NCI-H460 (cell line): ENCODE data around the gene LAMA2. TPM values are rescaled to one million over a fixed set of nuclear protein-coding genes. Genes with fewer than 3 reads are reported as not detected.
"Not testable (repeated sequence)": the region's sequence is repeated elsewhere in the genome, so short reads cannot be mapped to it uniquely, and the experiment has no call there.

ENCODE experiments used
- DNase-seq: peaks from one replicate; pipeline ENCODE4 v3.0.0-alpha.2; 2016; ENCODE audit warnings: low read depth; ENCODE audit errors: extremely low read depth
- total RNA-seq: library from RNA; depleted of rRNA; stranded (reverse); fragments of >200 nt; shearing (Covaris generic); gene quantifications from 2 replicates; pipeline ENCODE4 v1.2.3, GENCODE V29; 2014

The LAMA2 gene
- total RNA-seq, 1 experiment from 2014 or later, result 0.74 TPM

DNA sequence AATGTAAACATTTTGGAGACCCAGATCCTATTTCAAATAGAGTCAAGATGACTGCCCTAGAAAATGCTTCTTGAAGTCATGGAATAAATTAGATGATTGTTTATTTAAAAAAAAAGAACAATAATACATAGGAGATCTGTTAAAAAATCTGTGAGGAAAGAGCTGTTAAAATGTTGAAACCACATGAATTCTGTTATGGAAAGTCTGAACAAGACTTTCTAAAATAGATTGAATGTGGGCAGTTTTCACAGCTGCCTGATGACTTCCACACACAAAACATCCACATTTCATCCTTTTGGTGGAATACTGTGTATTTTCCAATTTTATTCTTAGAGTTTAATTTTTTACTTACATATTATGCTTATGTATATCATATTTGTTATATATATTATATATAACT is 186.1 kb downstream of the LAMA2 start:
- DNase-seq, result no peak

- no peak for DNase-seq
Observed at GRCh38 chr6:129073051-129073450, 190.1 kb downstream of the LAMA2 start.

- DNase-seq, result no peak
Observed at GRCh38 chr6:129073691-129074395, 190.9 kb downstream of the LAMA2 start.

GRCh38 chr6:129084406-129084805 is 201.5 kb downstream of the LAMA2 start:
- DNase-seq, result no peak

GRCh38 chr6:129088481-129088880 is 205.5 kb downstream of the LAMA2 start:
- DNase-seq, result not testable (repeated sequence)

- DNase-seq, result no peak
Observed at GRCh38 chr6:129089357-129089756, 206.4 kb downstream of the LAMA2 start.

GRCh38 chr6:129094147-129094546 is 211.2 kb downstream of the LAMA2 start:
- no peak for DNase-seq

DNA sequence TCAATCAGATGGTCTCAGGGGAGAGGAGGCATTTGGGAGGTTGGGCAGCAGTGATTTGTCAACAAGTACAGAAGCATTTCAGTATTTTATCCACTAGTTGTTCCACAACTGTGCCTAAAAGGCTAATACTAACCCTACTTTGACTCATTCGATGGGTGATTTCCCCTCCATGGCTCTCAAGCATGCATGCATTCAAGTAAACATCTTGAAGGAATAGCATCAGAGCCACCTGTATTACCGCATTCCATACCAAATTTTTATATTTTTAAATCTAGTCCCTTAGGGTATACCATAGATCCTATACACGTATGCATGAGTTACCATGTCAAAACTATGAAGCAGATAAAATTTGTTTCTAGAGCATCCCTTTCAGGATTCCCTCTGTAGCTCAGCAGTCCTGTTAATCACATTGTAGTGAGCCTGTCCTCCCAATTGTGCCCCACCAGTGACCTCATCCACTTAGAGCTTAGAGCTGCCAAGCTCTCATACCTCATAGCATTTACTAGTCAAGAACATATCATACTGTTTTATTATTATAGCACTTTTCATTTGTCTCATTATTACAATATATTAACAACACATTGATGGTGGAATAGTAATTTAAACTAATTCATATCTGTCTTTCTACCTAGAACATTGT is 213.8 kb downstream of the LAMA2 start:
- DNase-seq, result no peak

- no peak for DNase-seq
Observed at GRCh38 chr6:129098061-129098553, 215.2 kb downstream of the LAMA2 start.

DNA sequence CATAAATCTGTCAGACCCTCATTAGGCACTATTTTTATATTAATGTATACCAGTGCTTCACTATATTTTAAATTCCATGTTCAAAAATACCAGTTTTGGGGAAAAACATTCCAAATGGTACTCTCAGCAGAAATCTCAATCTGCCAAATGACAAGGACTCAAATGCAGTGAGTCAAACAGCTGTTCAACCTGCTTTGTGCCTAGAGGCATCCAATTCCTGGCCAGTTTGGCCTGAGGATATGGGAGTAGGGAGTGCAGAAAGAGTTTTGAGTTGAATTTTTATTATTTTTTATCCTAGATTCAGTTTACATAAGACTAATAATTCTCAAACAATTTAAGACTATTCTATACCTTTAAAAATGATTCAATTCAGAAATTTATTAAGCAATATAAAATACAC is 216.8 kb downstream of the LAMA2 start:
- no peak for DNase-seq

DNA sequence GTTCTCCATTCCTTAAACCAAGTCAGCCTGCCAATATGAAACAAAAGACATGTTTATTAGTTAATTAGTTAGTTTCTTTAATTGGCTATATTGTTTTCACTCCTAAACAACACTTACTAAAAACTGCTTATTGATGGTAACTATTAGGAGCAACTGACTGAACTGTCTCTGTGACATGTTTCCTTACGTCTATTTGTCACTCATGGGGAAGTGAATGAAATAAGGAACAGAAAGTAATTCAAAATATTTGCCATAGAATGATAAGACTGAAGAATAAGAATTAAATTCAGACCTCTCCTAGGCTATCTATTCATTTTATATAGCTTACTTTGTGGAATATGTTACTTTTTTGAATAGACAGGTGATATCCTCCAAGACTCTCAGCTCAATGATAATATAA is 217.2 kb downstream of the LAMA2 start:
- DNase-seq, result no peak

- DNase-seq, result no peak
Observed at GRCh38 chr6:129102741-129103140, 219.8 kb downstream of the LAMA2 start.

DNA sequence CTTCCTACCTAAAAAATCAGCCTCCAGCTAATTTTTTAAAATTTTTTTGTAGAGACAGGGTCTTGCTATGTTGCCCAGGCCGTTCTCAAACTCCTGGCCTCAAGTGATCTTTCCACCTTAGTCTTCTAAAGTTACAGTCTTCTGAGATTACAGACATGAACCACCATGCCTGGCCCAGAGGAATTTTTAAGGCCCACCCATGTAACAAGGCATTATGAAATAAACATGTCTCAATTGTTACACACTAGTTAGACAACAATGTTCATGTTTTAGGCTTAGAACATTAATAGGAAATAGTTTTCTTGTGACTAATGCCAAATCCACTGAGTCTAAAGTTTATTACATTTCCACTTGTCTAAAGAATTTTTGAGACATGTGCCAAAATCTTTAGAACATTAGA is 221.2 kb downstream of the LAMA2 start:
- no peak for DNase-seq

DNA sequence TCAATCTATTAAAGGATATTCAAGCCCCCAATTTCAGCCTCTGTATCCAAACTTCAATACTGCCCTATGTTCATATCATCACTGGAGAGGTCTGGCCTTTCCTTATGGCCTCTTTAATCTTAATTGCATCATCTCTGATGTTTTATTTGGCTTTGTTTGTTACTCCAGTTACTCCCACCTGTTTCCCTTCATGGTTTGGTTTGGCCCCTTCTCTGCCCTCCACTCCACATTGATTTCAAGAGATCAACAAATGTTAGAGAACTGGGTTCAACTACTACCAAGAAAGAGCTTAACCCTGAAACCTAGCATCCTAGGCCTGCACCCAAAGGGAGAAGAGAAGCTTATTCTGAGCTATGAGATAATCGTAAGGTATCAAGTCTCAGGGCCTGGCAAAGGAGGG is 221.6 kb downstream of the LAMA2 start:
- no peak for DNase-seq

- DNase-seq, result no peak
Observed at GRCh38 chr6:129105035-129105434, 222.1 kb downstream of the LAMA2 start.

DNA sequence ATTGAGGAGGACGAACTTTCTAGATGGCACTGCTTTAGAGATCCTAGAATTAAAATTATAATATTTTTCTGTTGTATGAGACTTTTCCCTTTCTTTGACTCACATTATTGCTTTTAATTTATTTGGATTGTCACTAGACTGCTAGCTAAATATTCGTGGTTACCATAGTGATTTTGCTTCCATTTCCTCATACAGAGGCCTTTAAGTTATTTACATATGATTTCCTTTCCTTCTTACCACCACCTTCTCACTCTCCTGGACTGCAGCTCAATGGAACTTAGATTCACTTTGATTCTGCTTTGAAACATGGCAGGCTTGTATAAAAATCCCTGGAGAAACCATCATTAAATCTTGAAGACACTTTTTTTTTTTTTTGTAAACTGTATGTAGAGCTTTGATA is 222.9 kb downstream of the LAMA2 start:
- no peak for DNase-seq

- no peak for DNase-seq
Observed at GRCh38 chr6:129108337-129108736, 225.4 kb downstream of the LAMA2 start.

DNA sequence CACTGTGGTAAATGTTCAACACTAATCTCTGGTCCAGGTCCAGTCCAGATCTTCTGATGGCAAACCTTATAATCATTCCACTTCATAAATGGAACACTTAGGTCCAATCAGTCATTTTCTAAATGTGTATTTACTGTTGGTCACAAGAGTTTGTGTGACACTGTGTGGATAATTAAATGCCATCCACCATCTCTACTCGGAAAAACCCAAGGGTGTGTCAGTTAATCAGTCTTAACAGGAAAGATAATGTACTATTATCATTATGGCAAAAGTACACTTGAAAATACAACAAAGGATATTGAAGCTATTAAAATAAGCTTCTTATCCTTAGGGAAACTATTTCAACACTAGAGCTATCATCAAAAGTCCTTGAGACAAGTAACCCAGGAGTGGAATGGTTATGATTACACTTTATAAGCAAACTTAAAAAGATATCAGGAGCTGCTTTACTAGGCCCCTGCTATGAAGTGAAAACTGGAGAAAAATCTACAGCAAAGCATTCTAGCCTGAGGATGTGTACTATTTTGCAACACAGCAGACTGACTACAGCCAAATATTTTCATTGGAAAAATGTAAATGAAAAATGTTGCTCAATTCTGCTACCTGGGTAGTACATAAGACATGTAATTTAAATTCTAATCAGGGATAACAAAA is 227.9 kb downstream of the LAMA2 start:
- no peak for DNase-seq

DNA sequence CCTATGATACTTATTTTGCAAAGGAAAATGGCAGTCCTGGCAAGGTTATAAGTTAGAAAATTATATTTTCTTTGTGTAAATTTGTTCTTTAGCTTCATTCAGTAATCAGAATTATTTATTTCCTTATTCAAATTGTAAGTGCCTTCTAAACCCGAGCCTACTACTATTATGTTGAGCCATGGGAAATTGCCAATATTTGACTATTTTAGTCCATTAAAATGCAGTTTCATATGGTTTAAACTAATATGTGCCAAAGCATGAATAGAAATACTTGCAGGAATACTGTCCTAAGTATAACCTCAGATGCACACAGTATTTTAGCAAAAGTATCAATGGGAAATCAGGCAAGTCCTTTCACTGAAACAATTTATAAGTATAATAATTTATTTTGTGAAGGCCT is 228.4 kb downstream of the LAMA2 start:
- DNase-seq, result no peak

- no peak for DNase-seq
Observed at GRCh38 chr6:129111853-129112252, 228.9 kb downstream of the LAMA2 start.

GRCh38 chr6:129112591-129112990 is 229.7 kb downstream of the LAMA2 start:
- DNase-seq, result no peak

DNA sequence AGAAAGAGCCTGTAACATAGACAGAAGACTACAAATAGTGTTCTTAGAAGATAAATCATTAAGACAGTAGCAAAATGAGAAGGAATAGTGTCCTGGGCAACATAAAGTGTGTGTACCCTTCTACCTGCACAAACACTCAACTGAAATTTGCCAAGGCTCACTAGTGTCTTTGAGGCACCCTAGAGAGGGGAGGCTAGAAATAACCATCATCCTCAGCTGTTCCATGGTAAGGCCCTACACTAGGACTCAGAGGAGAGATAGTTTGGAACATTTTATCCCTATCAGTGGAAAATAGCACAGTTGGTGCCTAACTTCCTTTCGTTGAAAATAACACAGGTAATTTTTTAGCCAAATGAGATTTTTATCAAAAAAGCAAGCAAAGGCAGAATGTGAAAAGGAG is 230.7 kb downstream of the LAMA2 start:
- DNase-seq, result no peak
